SU-DHL-6 (cell line): Measurements from ENCODE around the gene CD160.

ENCODE experiments used
- H2AFZ ChIP-seq: fragments of 200-600 bp; sonication (generic); 2 replicates; pipeline ENCODE4 v1.6.1; 2014; ENCODE audit warnings: low read depth, mild to moderate bottlenecking, moderate library complexity, mixed read lengths, antibody characterized with exemption, low read length; ENCODE audit not compliant: severe bottlenecking
- H3F3A ChIP-seq: fragments of 200-600 bp; shearing (Covaris generic); 2 replicates; pipeline ENCODE4 v1.6.0; 2016; ENCODE audit warnings: antibody characterized with exemption, mild to moderate bottlenecking; ENCODE audit not compliant: insufficient read depth
- H3K27ac ChIP-seq: fragments of 200-600 bp; sonication (generic); 2 replicates; pipeline ENCODE4 v1.5.1; 2016; ENCODE audit warnings: low read depth, mild to moderate bottlenecking, low read length, moderate library complexity, mixed read lengths
- H3K27me3 ChIP-seq: fragments of 200-600 bp; sonication (generic), shearing (Covaris generic); 2 replicates; pipeline ENCODE4 v1.6.0; 2014; ENCODE audit warnings: mild to moderate bottlenecking, low read length
- H3K36me3 ChIP-seq: fragments of 200-600 bp; sonication (generic); 2 replicates; pipeline ENCODE4 v1.6.1; 2014; ENCODE audit warnings: mild to moderate bottlenecking, low read length, mixed read lengths
- H3K4me2 ChIP-seq: fragments of 300-600, 200-600 bp; shearing (Covaris generic), sonication (generic); 2 replicates; pipeline ENCODE4 v1.6.0; 2014; ENCODE audit warnings: low read length, low read depth, mild to moderate bottlenecking; ENCODE audit not compliant: poor library complexity, severe bottlenecking
- H3K4me3 ChIP-seq: fragments of 200-600 bp; sonication (generic); 2 replicates; pipeline ENCODE4 v1.5.1; 2014; ENCODE audit warnings: antibody characterized with exemption, low read length, mild to moderate bottlenecking, mixed read lengths; ENCODE audit not compliant: insufficient read depth, poor library complexity, severe bottlenecking
- H3K79me2 ChIP-seq: fragments of 200-600 bp; sonication (generic); 2 replicates; pipeline ENCODE4 v1.6.1; 2014; ENCODE audit warnings: mild to moderate bottlenecking, low read length, moderate library complexity; ENCODE audit not compliant: insufficient read depth
- H3K9ac ChIP-seq: fragments of 200-600 bp; sonication (generic); 2 replicates; pipeline ENCODE4 v1.7.0; 2014; ENCODE audit warnings: mild to moderate bottlenecking, low read length
- H3K9me2 ChIP-seq: fragments of 200-600 bp; sonication (generic); replicated peaks from 2 replicates; pipeline ENCODE4 v1.6.1; 2014; ENCODE audit warnings: low read length; ENCODE audit not compliant: insufficient read depth
- H3K9me3 ChIP-seq: fragments of 200-600 bp; sonication (generic); 2 replicates; pipeline ENCODE4 v1.6.1; 2014; ENCODE audit warnings: low read length, mixed read lengths; ENCODE audit not compliant: insufficient read depth
- H4K20me1 ChIP-seq: fragments of 200-600 bp; sonication (generic); 2 replicates; pipeline ENCODE4 v1.6.1; 2014; ENCODE audit warnings: low read depth, mild to moderate bottlenecking, antibody characterized with exemption, low read length, moderate library complexity, mixed read lengths
- EZH2phosphoT487 ChIP-seq: fragments of 200-600 bp; sonication (generic), shearing (Covaris generic); conservative IDR thresholded peaks from 2 replicates; pipeline ENCODE4 v1.6.1; 2018; ENCODE audit warnings: mild to moderate bottlenecking, antibody characterized with exemption, low read length, moderate library complexity, mixed read lengths
- TF ChIP-seq, protein P1 (sequence below): fragments of 200-600 bp; sonication (generic); IDR thresholded peaks from one replicate; pipeline ENCODE4 v1.5.1; 2017; ENCODE audit warnings: antibody characterized with exemption, mild to moderate bottlenecking, low read length, moderate library complexity; ENCODE audit not compliant: insufficient read depth, poor library complexity, severe bottlenecking

CD160 gene

GRCh38 chr1:145785547-145785946 lies 66.2 kb downstream of the CD160 start:
- Histone ChIP-seq H3F3A (no peaks in the 10 kb centered on the region), H3K27ac (no peak overlapping the region), H3K4me3 (no peak overlapping the region), H4K20me1 (no peaks in the 10 kb centered on the region), H3K9ac (no peak overlapping the region), H3K27me3 (no peaks in the 10 kb centered on the region), H3K9me2 (no peaks in the 10 kb centered on the region), H3K9me3 (no peaks in the 10 kb centered on the region), H3K36me3 (no peaks in the 10 kb centered on the region; the same call in 1 of the 2 replicates), H2AFZ (no peak overlapping the region), H3K4me2 (no peak overlapping the region), H3K79me2 (no peaks in the 10 kb centered on the region)
- TF ChIP-seq, protein P1, sequence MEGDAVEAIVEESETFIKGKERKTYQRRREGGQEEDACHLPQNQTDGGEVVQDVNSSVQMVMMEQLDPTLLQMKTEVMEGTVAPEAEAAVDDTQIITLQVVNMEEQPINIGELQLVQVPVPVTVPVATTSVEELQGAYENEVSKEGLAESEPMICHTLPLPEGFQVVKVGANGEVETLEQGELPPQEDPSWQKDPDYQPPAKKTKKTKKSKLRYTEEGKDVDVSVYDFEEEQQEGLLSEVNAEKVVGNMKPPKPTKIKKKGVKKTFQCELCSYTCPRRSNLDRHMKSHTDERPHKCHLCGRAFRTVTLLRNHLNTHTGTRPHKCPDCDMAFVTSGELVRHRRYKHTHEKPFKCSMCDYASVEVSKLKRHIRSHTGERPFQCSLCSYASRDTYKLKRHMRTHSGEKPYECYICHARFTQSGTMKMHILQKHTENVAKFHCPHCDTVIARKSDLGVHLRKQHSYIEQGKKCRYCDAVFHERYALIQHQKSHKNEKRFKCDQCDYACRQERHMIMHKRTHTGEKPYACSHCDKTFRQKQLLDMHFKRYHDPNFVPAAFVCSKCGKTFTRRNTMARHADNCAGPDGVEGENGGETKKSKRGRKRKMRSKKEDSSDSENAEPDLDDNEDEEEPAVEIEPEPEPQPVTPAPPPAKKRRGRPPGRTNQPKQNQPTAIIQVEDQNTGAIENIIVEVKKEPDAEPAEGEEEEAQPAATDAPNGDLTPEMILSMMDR: no peak
- TF ChIP-seq EZH2phosphoT487: no peak

DNA sequence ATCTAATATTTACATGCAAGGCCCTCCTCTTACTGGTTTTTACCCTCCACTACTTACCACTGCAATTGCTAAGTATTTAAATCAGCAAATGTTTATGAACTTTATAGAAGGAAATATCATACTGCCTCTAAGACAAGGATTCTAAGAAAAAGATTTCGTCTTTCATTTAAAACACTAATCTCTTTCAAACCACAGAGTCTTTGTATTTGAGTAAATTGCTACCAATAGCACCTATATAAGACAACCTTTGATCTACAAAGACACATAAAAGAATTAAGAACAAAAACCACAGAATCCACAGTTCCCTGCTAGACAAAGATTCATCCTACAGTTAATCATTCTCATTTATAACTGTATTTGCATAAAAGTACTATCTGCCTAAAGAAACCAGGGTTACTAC lies 67.0 kb downstream of the CD160 start:
- H3K4me2 ChIP-seq: no peak overlapping the region
- no peaks in the 10 kb centered on the region for H3K79me2 ChIP-seq
- H3K27me3 ChIP-seq: no peaks in the 10 kb centered on the region
- H3F3A ChIP-seq: no peaks in the 10 kb centered on the region
- H3K36me3 ChIP-seq: no peaks in the 10 kb centered on the region; the same call in 1 of the 2 replicates
- H3K9me2 ChIP-seq: no peaks in the 10 kb centered on the region
- no peak overlapping the region for H3K9ac ChIP-seq
- H4K20me1 ChIP-seq: no peaks in the 10 kb centered on the region
- no peak overlapping the region for H2AFZ ChIP-seq
- H3K27ac ChIP-seq: no peak overlapping the region
- no peak for TF ChIP-seq EZH2phosphoT487
- TF ChIP-seq, protein P1: no peak
- no peaks in the 10 kb centered on the region for H3K9me3 ChIP-seq
- H3K4me3 ChIP-seq: no peak overlapping the region

- Histone ChIP-seq H3F3A (no peaks in the 10 kb centered on the region), H3K27ac (no peak overlapping the region), H3K9ac (no peak overlapping the region), H3K4me3 (no peak overlapping the region), H3K9me2 (no peaks in the 10 kb centered on the region), H3K27me3 (no peaks in the 10 kb centered on the region), H3K9me3 (no peaks in the 10 kb centered on the region), H4K20me1 (no peaks in the 10 kb centered on the region), H3K79me2 (peaks cover 4% of the 10 kb centered on the region; the same call in 1 of the 2 replicates), H3K36me3 (no peaks in the 10 kb centered on the region; the same call in 1 of the 2 replicates), H3K4me2 (no peak overlapping the region), H2AFZ (no peak overlapping the region)
- no peak for TF ChIP-seq EZH2phosphoT487
- TF ChIP-seq, protein P1: no peak
Observed at GRCh38 chr1:145788580-145788979, 69.3 kb downstream of the CD160 start.
